HEK293 (cell line): ENCODE measurements around the gene RIMS3.
"Not testable (repeated sequence)": the region's sequence is repeated elsewhere in the genome, so short reads cannot be mapped to it uniquely, and the experiment has no call there.

ENCODE experiments used
- CTCF ChIA-PET: fragments of 350-600 bp; formaldehyde crosslinking; extraction: SDS; loops from one replicate; lab custom pipeline; 2021; ENCODE audit warnings: antibody characterized with exemption; lab: Yijun Ruan, JAX
- POLR2A ChIA-PET: fragments of 300-600 bp; formaldehyde crosslinking; extraction: SDS; loops from one replicate; lab custom pipeline; 2020; ENCODE audit warnings: antibody characterized with exemption, inconsistent platforms; lab: Yijun Ruan, JAX
- H3K27ac ChIP-seq: fragments of 200-500 bp; sonication (Bioruptor generic); 2 replicates; pipeline ENCODE4 v1.5.1; 2014; ENCODE audit warnings: low read depth, low read length, control low read depth, inconsistent platforms; ENCODE audit errors: extremely low read depth
- H3K36me3 ChIP-seq, 2 experiments: fragments of 200-500 bp in 1 of 2; sonication (Bioruptor generic) in 1 of 2; 1 replicate in 1 of 2; 2 replicates in 1 of 2; pipeline ENCODE4 v1.5.1; 2014 to 2017; ENCODE audit warnings: inconsistent platforms in 2 of 2, low read length in 2 of 2; ENCODE audit not compliant: control insufficient read depth in 2 of 2, insufficient read depth in 1 of 2
- H3K4me1 ChIP-seq: fragments of 200-500 bp; sonication (Bioruptor generic); 2 replicates; pipeline ENCODE4 v1.5.1; 2014; ENCODE audit warnings: mild to moderate bottlenecking, low read length, inconsistent platforms; ENCODE audit not compliant: control insufficient read depth, insufficient read depth
- H3K4me3 ChIP-seq: 2 replicates; pipeline ENCODE4 v1.5.1; 2011; ENCODE audit warnings: low read depth, mild to moderate bottlenecking, control low read depth, low read length, moderate library complexity
- H3K9me3 ChIP-seq: fragments of 200-500 bp; sonication (Bioruptor generic); 2 replicates; pipeline ENCODE4 v1.5.1; 2014; ENCODE audit warnings: low read depth, low read length, inconsistent platforms; ENCODE audit not compliant: control insufficient read depth, insufficient read depth
- GLI4 ChIP-seq: fragments of 450-650 bp; formaldehyde crosslinking; IDR thresholded peaks from 2 replicates; pipeline ENCODE4 v1.5.1; 2016; ENCODE audit warnings: missing biosample characterization, missing genetic modification characterization
- KLF1 ChIP-seq: fragments of 450-650 bp; formaldehyde crosslinking; IDR thresholded peaks from 2 replicates; pipeline ENCODE4 v1.5.1; 2016; ENCODE audit warnings: missing biosample characterization, missing genetic modification characterization
- MYNN ChIP-seq: fragments of 450-650 bp; formaldehyde crosslinking; IDR thresholded peaks from 2 replicates; pipeline ENCODE4 v1.5.1; 2016; ENCODE audit warnings: missing biosample characterization, missing genetic modification characterization, borderline replicate concordance
- OVOL3 ChIP-seq: fragments of 450-650 bp; formaldehyde crosslinking; IDR thresholded peaks from 2 replicates; pipeline ENCODE4 v1.5.1; 2016; ENCODE audit warnings: missing biosample characterization, missing genetic modification characterization
- SP3 ChIP-seq: fragments of 450-650 bp; formaldehyde crosslinking; IDR thresholded peaks from 2 replicates; pipeline ENCODE4 v1.5.1; 2016; ENCODE audit warnings: missing biosample characterization, missing genetic modification characterization
- ZBTB17 ChIP-seq: fragments of 450-650 bp; formaldehyde crosslinking; IDR thresholded peaks from 2 replicates; pipeline ENCODE4 v1.5.1; 2016; ENCODE audit warnings: missing biosample characterization, missing genetic modification characterization
- ZBTB21 ChIP-seq: fragments of 450-650 bp; formaldehyde crosslinking; IDR thresholded peaks from 2 replicates; pipeline ENCODE4 v1.5.1; 2017; ENCODE audit warnings: missing biosample characterization, missing genetic modification characterization
- ZNF121 ChIP-seq: fragments of 450-650 bp; formaldehyde crosslinking; IDR thresholded peaks from 2 replicates; pipeline ENCODE4 v1.5.1; 2016; ENCODE audit warnings: missing biosample characterization, missing genetic modification characterization
- ZNF202 ChIP-seq: fragments of 450-650 bp; formaldehyde crosslinking; IDR thresholded peaks from 2 replicates; pipeline ENCODE4 v1.5.1; 2016; ENCODE audit warnings: missing biosample characterization, missing genetic modification characterization, borderline replicate concordance
- ZNF214 ChIP-seq: fragments of 450-650 bp; formaldehyde crosslinking; IDR thresholded peaks from 2 replicates; pipeline ENCODE4 v1.5.1; 2017; ENCODE audit warnings: missing biosample characterization, mild to moderate bottlenecking, missing genetic modification characterization, borderline replicate concordance
- ZNF266 ChIP-seq: fragments of 450-650 bp; formaldehyde crosslinking; IDR thresholded peaks from 2 replicates; pipeline ENCODE4 v1.5.1; 2016; ENCODE audit warnings: missing biosample characterization, missing genetic modification characterization, low read depth
- ZNF350 ChIP-seq: fragments of 450-650 bp; formaldehyde crosslinking; IDR thresholded peaks from 2 replicates; pipeline ENCODE4 v1.5.0; 2017; ENCODE audit warnings: missing biosample characterization, mild to moderate bottlenecking, missing genetic modification characterization
- ZNF404 ChIP-seq: fragments of 450-650 bp; formaldehyde crosslinking; IDR thresholded peaks from 2 replicates; pipeline ENCODE4 v1.5.1; 2017; ENCODE audit warnings: missing biosample characterization, missing genetic modification characterization
- ZNF423 ChIP-seq: fragments of 450-650 bp; formaldehyde crosslinking; IDR thresholded peaks from 2 replicates; pipeline ENCODE4 v1.5.1; 2016; ENCODE audit warnings: missing biosample characterization, missing genetic modification characterization
- ZNF623 ChIP-seq: fragments of 450-650 bp; formaldehyde crosslinking; IDR thresholded peaks from 2 replicates; pipeline ENCODE4 v1.5.1; 2016; ENCODE audit warnings: missing biosample characterization, missing genetic modification characterization
- ZNF701 ChIP-seq: fragments of 450-650 bp; formaldehyde crosslinking; IDR thresholded peaks from 2 replicates; pipeline ENCODE4 v1.5.1; 2016; ENCODE audit warnings: missing biosample characterization, missing genetic modification characterization
- ZNF747 ChIP-seq: fragments of 450-650 bp; formaldehyde crosslinking; IDR thresholded peaks from 2 replicates; pipeline ENCODE4 v1.5.1; 2016; ENCODE audit warnings: missing biosample characterization, missing genetic modification characterization
- TF ChIP-seq, protein P1 (sequence below): fragments of 450-650 bp; formaldehyde crosslinking; IDR thresholded peaks from 2 replicates; pipeline ENCODE4 v1.5.1; 2016; ENCODE audit warnings: missing biosample characterization, missing genetic modification characterization
- TF ChIP-seq, protein P2 (sequence below): fragments of 450-650 bp; formaldehyde crosslinking; IDR thresholded peaks from 2 replicates; pipeline ENCODE4 v1.5.1; 2016; ENCODE audit warnings: missing biosample characterization, missing genetic modification characterization

RIMS3 gene

DNA sequence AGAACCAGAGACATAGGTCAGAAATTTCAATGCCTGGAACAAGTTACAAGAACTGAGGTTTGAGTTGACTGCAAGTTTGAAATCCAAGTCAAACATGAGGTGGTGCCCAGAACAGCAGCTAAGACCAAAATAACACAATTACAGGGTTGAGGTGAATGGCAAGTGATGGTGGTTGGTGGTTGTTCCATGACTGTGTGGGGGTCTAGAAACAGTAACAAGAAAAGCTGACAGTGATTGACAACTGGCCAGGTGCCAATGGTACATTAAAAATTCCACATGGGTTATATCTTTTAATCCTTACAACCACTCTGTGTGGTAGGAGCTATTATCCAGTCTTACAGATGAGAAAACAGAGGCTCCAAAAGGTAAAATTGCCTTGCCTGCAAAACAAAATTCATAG is 32.0 kb downstream of the RIMS3 start:
- H3K36me3 ChIP-seq = no peaks in the 10 kb centered on the region
- no peak for TF ChIP-seq ZNF623 (tag by site-specific recombination)
- no peak for TF ChIP-seq OVOL3 (tag by site-specific recombination)
- TF ChIP-seq GLI4 (tag by site-specific recombination) = no peak
- no peak for TF ChIP-seq ZBTB17 (tag by site-specific recombination)
- no peak for TF ChIP-seq ZNF266
- TF ChIP-seq ZBTB21 (tag by site-specific recombination) = no peak
- no peak for TF ChIP-seq ZNF121 (tag by site-specific recombination)
- TF ChIP-seq, all 188 proteins: peak for 0
- Histone ChIP-seq H3K4me3 (no peak overlapping the region), H3K27ac (no peak overlapping the region), H3K4me1 (no peaks in the 10 kb centered on the region), H3K9me3 (no peaks in the 10 kb centered on the region)
- CTCF ChIA-PET = interaction anchor here (0.5 to 2.5 kb wide), 3 partner anchors 33 to 141 kb away, joined by 3 to 12 read pairs (median 4); no protein-coding TSS in a partner anchor
- POLR2A ChIA-PET = no interaction called here

DNA sequence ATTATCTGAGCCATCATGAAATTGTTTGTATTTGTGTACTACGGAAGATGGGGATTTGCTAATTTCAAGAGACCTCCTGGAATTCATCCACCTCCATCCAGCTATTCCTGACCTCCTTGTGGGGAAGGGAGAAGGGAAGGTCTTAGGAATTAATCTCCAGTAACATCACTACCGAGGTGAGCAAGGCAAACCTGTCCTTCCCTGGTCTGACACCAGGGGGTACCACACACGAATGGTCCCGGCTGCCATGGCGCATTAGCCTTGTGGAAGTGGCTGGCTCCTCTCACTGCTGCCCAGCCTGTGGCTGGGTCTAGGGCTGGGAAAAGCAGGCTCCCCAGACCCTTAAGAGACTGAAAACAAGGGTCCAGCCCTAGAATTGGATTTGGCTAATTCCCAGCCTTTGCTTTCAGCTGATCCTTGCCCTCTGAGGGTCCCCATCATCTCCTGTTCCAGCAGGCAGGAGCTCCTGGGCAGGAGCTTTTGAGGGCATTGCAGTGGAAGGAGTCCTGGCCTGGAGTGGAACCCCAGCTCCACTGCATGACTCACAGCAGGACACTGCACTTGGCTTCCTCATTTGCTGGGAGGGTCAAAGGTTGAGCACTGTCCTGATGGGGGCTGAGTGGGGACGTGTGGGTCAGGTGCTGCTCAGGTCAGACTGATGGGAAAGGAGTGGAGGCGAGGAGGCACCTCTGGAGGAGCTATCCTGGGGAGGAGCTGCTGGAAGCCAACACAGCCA is 34.8 kb downstream of the RIMS3 start:
- ChIA-PET CTCF (interaction anchor here (0.6 to 2.3 kb wide), 15 partner anchors 8 to 324 kb away, joined by 3 to 8 read pairs (median 4); no protein-coding TSS in a partner anchor), POLR2A (no interaction called here)
- Histone ChIP-seq H3K4me1 (no peaks in the 10 kb centered on the region), H3K36me3 (peaks cover 0 to 5% of the 10 kb centered on the region in 2 experiments; a peak in 1 of 3 replicates), H3K9me3 (no peaks in the 10 kb centered on the region), H3K27ac (no peak overlapping the region), H3K4me3 (no peak overlapping the region)
- TF ChIP-seq, protein P1, sequence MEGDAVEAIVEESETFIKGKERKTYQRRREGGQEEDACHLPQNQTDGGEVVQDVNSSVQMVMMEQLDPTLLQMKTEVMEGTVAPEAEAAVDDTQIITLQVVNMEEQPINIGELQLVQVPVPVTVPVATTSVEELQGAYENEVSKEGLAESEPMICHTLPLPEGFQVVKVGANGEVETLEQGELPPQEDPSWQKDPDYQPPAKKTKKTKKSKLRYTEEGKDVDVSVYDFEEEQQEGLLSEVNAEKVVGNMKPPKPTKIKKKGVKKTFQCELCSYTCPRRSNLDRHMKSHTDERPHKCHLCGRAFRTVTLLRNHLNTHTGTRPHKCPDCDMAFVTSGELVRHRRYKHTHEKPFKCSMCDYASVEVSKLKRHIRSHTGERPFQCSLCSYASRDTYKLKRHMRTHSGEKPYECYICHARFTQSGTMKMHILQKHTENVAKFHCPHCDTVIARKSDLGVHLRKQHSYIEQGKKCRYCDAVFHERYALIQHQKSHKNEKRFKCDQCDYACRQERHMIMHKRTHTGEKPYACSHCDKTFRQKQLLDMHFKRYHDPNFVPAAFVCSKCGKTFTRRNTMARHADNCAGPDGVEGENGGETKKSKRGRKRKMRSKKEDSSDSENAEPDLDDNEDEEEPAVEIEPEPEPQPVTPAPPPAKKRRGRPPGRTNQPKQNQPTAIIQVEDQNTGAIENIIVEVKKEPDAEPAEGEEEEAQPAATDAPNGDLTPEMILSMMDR = 0 out of 2 replicates have a peak, but pooled peaks have one; percentile 8
- no peak for TF ChIP-seq ZNF404 (tag by site-specific recombination)

DNA sequence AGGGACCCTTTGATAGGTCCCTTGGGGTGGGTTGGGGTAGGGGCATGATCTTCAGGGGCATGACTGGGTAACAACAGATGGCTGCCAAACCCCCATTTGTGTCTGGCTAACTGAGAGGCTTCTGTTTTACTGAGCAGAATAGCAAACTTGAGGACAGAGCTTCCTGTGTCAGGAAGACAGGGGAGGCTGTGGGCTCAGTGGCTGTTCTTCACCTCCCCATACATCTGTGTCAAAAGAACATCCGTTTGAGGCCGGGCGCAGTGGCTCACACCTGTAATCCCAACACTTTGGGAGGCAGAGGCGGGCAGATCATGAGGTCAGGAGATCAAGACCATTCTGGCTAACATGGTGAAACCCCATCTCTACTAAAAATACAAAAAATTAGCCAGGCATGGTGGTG is 35.9 kb downstream of the RIMS3 start:
- not testable (repeated sequence) for H3K4me3 ChIP-seq, H3K9me3 ChIP-seq, H3K4me1 ChIP-seq, H3K36me3 ChIP-seq, H3K27ac ChIP-seq
- CTCF ChIA-PET = interaction anchor here (0.6 to 1.8 kb wide), 7 partner anchors 9 to 231 kb away, joined by 3 to 7 read pairs (median 3); no protein-coding TSS in a partner anchor
- POLR2A ChIA-PET = interaction anchor here (0.6 kb wide), 1 partner anchor 310 kb away, joined by 4 read pairs; no protein-coding TSS in a partner anchor

DNA sequence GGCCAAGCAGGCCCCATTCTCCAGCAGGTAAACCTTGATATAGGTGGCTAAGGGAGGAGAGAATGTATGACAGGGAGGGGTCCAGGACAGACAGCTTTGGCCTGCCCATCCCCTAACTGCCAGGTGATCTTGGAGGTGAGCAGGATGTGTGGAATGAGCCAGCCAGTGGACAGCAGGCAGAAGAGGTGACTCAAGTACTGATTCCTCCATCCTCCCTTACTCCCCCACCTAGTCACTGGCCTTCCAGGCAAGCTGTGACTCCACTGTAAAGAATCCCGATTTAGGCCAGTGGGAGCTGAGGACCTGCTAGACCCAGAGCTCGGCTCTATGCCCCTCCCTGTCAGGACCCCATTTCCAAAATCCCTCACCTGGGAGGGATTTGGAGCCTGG is 36.6 kb downstream of the RIMS3 start:
- Histone ChIP-seq H3K4me3 (no peak overlapping the region), H3K4me1 (no peaks in the 10 kb centered on the region)
- POLR2A ChIA-PET = no interaction called here
- no peak for TF ChIP-seq ZNF423 (tag by site-specific recombination)
- TF ChIP-seq MYNN (tag by site-specific recombination) = no peak
- TF ChIP-seq SP3 (tag by site-specific recombination) = no peak
- no peak for TF ChIP-seq KLF1 (tag by site-specific recombination)
- TF ChIP-seq ZNF214 (tag by site-specific recombination) = no peak
- TF ChIP-seq ZNF701 (tag by site-specific recombination) = no peak
- TF ChIP-seq ZNF747 = no peak
- no peak for TF ChIP-seq ZNF350 (tag by site-specific recombination)
- TF ChIP-seq ZNF202 (tag by site-specific recombination) = no peak
- TF ChIP-seq, protein P2, sequence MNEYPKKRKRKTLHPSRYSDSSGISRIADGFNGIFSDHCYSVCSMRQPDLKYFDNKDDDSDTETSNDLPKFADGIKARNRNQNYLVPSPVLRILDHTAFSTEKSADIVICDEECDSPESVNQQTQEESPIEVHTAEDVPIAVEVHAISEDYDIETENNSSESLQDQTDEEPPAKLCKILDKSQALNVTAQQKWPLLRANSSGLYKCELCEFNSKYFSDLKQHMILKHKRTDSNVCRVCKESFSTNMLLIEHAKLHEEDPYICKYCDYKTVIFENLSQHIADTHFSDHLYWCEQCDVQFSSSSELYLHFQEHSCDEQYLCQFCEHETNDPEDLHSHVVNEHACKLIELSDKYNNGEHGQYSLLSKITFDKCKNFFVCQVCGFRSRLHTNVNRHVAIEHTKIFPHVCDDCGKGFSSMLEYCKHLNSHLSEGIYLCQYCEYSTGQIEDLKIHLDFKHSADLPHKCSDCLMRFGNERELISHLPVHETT (tag by site-specific recombination) = no peak
- TF ChIP-seq, all 188 proteins: peak for 0
- no peak overlapping the region for H3K27ac ChIP-seq
- no peaks in the 10 kb centered on the region for H3K9me3 ChIP-seq
- H3K36me3 ChIP-seq = peaks cover 0 to 5% of the 10 kb centered on the region in 2 experiments; a peak in 1 of 3 replicates
- CTCF ChIA-PET = interaction anchor here (0.6 to 0.7 kb wide), 2 partner anchors 38 to 232 kb away, joined by 3 read pairs; no protein-coding TSS in a partner anchor
